Osteoblast (primary cell): ENCODE data around the gene MYO18B. TPM values are rescaled to one million over a fixed set of nuclear protein-coding genes. Genes with fewer than 3 reads are reported as not detected.

ENCODE experiments used
- DNase-seq: peaks from one replicate; pipeline ENCODE4 v3.0.0; 2011; ENCODE audit warnings: low spot score, mixed read lengths; ENCODE audit not compliant: insufficient read length; ENCODE audit errors: missing footprints
- H2AFZ ChIP-seq: 2 replicates; pipeline ENCODE4 v1.6.0; 2011; ENCODE audit warnings: mild to moderate bottlenecking, low read length
- H3K27ac ChIP-seq: 2 replicates; pipeline ENCODE4 v1.5.1; 2011; ENCODE audit warnings: mild to moderate bottlenecking, low read depth, low read length, moderate library complexity
- H3K27me3 ChIP-seq: 2 replicates; pipeline ENCODE4 v1.6.0; 2012; ENCODE audit warnings: mild to moderate bottlenecking, control low read depth, inconsistent platforms, low read length, moderate library complexity; ENCODE audit not compliant: insufficient read depth
- H3K36me3 ChIP-seq: 2 replicates; pipeline ENCODE4 v1.5.1; 2011; ENCODE audit warnings: mild to moderate bottlenecking, low read length, control low read depth, moderate library complexity; ENCODE audit not compliant: insufficient read depth
- H3K4me1 ChIP-seq: 2 replicates; pipeline ENCODE4 v1.5.1; 2011; ENCODE audit warnings: mild to moderate bottlenecking, low read length, control low read depth, moderate library complexity; ENCODE audit not compliant: insufficient read depth
- H3K4me2 ChIP-seq: 2 replicates; pipeline ENCODE4 v1.6.0; 2011; ENCODE audit warnings: mild to moderate bottlenecking, low read length; ENCODE audit not compliant: insufficient read depth
- H3K4me3 ChIP-seq: fragments of 200-600 bp; sonication (generic); 3 replicates; pipeline ENCODE4 v1.5.1; 2012; ENCODE audit warnings: mild to moderate bottlenecking, low read length, inconsistent platforms; ENCODE audit not compliant: insufficient read depth
- H3K79me2 ChIP-seq: 2 replicates; pipeline ENCODE4 v1.6.0; 2012; ENCODE audit warnings: mild to moderate bottlenecking, low read length, control low read depth, inconsistent platforms; ENCODE audit not compliant: insufficient read depth
- H3K9me3 ChIP-seq: 2 replicates; pipeline ENCODE4 v1.5.1; 2011; ENCODE audit warnings: low read depth, low read length, control low read depth
- H4K20me1 ChIP-seq: 2 replicates; pipeline ENCODE4 v1.6.0; 2012; ENCODE audit warnings: mild to moderate bottlenecking, low read length, control low read depth; ENCODE audit not compliant: insufficient read depth
- total RNA-seq: library from RNA; depleted of rRNA; stranded (reverse); fragments of >200 nt; gene quantifications from 2 replicates; pipeline ENCODE4 v1.2.3, GENCODE V29; 2012
- TF ChIP-seq, protein P1 (sequence below): IDR thresholded peaks from 2 replicates; pipeline ENCODE4 v1.5.1; 2011; ENCODE audit warnings: mild to moderate bottlenecking, low read depth, low read length, moderate library complexity; ENCODE audit errors: extremely low read depth

MYO18B gene
- total RNA-seq, 1 donor, result under 0.01 TPM

- Histone ChIP-seq H4K20me1 (no peaks in the 10 kb centered on the region), H3K9me3 (no peaks in the 10 kb centered on the region), H3K79me2 (no peaks in the 10 kb centered on the region), H3K27me3 (no peaks in the 10 kb centered on the region), H3K4me1 (no peaks in the 10 kb centered on the region), H3K36me3 (no peaks in the 10 kb centered on the region), H2AFZ (no peak overlapping the region), H3K4me2 (no peak overlapping the region), H3K27ac (no peak overlapping the region), H3K4me3 (no peak overlapping the region)
- DNase-seq, result no peak
- TF ChIP-seq, protein P1, sequence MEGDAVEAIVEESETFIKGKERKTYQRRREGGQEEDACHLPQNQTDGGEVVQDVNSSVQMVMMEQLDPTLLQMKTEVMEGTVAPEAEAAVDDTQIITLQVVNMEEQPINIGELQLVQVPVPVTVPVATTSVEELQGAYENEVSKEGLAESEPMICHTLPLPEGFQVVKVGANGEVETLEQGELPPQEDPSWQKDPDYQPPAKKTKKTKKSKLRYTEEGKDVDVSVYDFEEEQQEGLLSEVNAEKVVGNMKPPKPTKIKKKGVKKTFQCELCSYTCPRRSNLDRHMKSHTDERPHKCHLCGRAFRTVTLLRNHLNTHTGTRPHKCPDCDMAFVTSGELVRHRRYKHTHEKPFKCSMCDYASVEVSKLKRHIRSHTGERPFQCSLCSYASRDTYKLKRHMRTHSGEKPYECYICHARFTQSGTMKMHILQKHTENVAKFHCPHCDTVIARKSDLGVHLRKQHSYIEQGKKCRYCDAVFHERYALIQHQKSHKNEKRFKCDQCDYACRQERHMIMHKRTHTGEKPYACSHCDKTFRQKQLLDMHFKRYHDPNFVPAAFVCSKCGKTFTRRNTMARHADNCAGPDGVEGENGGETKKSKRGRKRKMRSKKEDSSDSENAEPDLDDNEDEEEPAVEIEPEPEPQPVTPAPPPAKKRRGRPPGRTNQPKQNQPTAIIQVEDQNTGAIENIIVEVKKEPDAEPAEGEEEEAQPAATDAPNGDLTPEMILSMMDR, result no peak
Observed at GRCh38 chr22:25849522-25849921, 107.5 kb downstream of the MYO18B start.

DNA sequence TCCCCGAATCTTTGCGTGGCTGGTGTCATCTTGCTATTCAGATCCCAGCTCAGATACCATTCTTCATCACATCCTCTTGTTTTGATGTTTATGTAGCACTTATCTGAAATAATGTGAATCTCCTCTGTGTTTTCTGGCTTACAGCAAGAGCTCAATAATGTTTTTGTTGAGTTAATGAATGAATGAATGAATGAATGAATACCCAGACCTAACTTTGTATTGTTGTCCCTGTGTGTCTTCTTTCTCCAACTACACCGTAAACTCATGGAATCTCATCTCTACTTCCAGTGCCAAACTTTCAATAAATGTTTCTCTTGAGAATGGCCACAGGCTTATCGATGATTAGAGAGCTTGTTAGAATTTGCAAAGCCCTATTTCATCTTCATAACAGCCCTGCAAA is 110.2 kb downstream of the MYO18B start:
- Histone ChIP-seq H3K79me2 (no peaks in the 10 kb centered on the region), H3K36me3 (no peaks in the 10 kb centered on the region), H4K20me1 (no peaks in the 10 kb centered on the region), H3K4me2 (no peak overlapping the region), H3K9me3 (no peaks in the 10 kb centered on the region), H3K4me1 (no peaks in the 10 kb centered on the region), H3K4me3 (no peak overlapping the region), H2AFZ (no peak overlapping the region), H3K27me3 (no peaks in the 10 kb centered on the region), H3K27ac (no peak overlapping the region)
- no peak for DNase-seq
- TF ChIP-seq, protein P1, result no peak

DNA sequence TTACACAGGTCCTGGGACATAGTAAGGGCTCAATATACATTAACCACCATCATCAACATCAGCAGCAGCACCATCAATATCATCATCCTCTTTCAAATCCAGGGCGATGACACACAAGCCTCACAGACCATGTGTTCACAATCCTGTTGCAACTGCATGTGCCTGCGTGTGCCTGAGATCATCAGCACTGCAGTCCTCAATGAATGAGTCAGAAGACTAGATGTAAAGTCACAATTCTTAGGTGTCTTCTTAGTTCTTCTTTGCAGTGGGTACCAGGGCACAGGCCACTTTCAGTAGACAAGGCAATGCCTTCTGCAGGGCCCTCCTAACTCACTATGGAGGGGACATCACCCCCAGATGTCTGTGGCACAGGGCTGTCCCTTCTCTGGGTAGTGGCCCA is 111.1 kb downstream of the MYO18B start:
- no peak overlapping the region for H2AFZ ChIP-seq
- H3K4me3 ChIP-seq, result no peak overlapping the region
- no peak overlapping the region for H3K4me2 ChIP-seq
- no peaks in the 10 kb centered on the region for H3K9me3 ChIP-seq
- H3K36me3 ChIP-seq, result no peaks in the 10 kb centered on the region
- H3K4me1 ChIP-seq, result no peaks in the 10 kb centered on the region
- no peak overlapping the region for H3K27ac ChIP-seq
- DNase-seq, result no peak
- H3K79me2 ChIP-seq, result no peaks in the 10 kb centered on the region
- no peaks in the 10 kb centered on the region for H3K27me3 ChIP-seq
- TF ChIP-seq, protein P1, result no peak
- H4K20me1 ChIP-seq, result no peaks in the 10 kb centered on the region

GRCh38 chr22:25853501-25854284 is 111.7 kb downstream of the MYO18B start:
- no peaks in the 10 kb centered on the region for H3K36me3 ChIP-seq
- DNase-seq, result no peak

More at GRCh38 chr22:25853501-25854284, 111.7 kb downstream of the MYO18B start:
- no peaks in the 10 kb centered on the region for H3K27me3 ChIP-seq
- H3K4me3 ChIP-seq, result no peak overlapping the region
- no peaks in the 10 kb centered on the region for H3K4me1 ChIP-seq
- H3K9me3 ChIP-seq, result no peaks in the 10 kb centered on the region
- H4K20me1 ChIP-seq, result no peaks in the 10 kb centered on the region
- no peak overlapping the region for H2AFZ ChIP-seq
- H3K27ac ChIP-seq, result no peak overlapping the region
- TF ChIP-seq, protein P1, result peak; percentile 2
- no peaks in the 10 kb centered on the region for H3K79me2 ChIP-seq
- H3K4me2 ChIP-seq, result no peak overlapping the region
